Stimulated activated CD4-positive, alpha-beta T cell treated with anti-CD3 and anti-CD28 coated beads, Interleukin-2, amount 100 ng/mL, for 24 hours (primary cell): ENCODE results near the gene DMRTB1.

ENCODE experiments used
- DNase-seq, 2 donors: peaks; one replicate each; pipeline ENCODE4 v3.0.0-alpha.2; 2020

The DMRTB1 gene

DNA sequence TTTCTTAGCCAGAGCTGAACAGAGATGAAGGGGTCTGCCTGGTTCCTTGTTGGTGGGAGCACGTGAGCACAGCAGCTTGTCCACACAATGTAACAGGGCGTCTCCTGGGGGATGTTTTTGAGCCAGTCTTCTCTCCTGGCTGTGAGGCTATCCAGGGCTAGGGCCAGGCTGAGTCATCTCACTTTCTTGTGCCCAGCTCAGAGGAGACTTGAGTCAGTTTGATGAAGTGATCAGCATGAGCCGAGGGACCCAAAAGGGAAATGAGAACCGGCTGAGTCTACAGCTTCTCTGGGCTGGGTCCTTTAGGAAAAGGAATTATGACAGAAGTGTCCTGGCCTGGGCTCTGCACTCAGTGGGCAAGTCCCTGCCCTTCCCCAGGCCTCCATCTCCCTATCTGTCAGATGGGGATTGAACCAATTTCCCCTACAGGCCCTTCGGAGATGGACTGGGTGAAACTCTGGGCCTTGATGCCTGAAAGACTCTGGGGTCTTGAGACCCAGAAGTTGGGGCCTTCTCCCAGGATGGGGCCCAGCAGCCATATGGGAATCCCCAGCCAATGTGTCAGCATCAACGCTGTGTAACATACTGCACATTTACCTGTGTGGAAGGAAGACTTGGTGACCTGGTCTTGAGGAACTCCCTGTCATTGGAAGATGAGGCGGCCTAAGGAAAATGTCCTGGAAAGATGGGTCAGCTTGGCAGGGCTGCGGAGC, 36.6 kb downstream of the DMRTB1 start:
- DNase-seq = no peak

DNA sequence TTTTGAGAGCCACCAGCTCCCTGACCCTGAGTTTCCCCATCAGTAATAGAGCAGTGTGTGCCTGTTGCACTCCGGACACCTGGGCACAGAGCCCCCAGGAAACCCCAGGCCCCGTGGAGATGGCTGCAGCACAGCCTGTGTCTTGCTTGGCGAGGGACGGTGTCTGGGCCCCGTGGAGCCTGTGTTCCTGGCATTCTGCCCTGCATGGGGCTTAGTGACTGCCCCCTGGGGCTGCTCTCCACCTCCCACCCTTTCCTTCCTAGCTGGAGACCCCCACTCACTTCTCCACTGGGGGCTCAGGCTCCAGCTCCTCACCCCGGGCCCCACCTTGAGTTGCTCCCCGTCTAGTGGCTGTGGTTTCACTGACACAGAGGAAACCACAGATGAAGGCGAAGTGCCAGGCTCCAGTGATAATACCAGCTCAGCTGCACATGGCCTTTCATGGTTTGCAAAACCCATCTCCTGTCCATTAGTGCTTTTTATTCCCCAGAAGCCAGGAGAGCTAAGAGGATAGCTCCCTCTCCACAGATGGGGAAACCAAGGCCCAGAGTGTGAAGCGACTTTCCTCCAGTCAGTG, 39.4 kb downstream of the DMRTB1 start:
- DNase-seq = no peak

DNA sequence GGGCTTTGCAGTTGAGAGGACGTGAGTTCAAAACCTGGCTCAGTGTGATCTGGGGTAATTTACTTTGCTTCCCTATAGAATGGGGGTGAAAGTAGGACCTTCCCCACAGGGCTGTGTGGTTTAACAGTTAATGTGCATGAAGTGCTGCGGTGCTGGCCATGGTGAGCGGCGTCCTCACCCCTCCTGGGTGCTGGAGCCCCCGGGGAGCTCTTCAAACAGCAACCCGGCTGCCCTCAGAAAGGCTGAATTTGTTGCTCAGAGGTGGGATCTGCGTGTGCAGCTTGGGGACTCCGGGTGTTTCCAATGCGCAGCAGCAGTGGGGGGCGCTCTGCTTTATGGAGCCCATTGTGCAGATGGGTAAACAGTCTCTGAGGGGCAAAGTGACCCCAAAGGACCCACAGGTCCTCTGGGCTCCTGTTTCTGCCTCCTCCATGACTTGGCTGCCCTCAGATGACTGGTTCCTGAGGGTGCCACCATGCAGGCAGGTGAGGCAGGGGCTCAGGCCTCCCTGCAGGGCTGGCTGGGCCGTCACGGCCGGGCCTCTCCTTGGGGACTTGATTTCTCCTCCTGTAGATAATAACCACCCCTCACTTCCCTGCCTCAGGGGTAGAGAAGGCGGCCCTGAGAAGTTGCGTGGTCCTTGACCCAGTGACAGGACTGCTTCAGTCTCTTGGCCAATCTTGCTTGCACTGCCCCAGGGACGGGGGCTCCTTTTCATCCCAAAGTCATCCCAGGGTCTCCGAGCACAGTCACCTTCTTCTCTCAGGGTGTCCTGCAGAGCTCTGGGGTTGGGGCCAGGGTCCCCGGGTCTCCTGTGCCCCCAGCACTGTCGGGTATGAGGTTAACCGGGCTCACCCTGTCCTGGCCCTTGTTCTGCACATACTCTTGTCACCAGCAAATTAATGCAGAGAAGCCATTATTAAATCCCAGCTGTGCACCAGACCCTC, 40.3 kb downstream of the DMRTB1 start:
- no peak for DNase-seq

DNA sequence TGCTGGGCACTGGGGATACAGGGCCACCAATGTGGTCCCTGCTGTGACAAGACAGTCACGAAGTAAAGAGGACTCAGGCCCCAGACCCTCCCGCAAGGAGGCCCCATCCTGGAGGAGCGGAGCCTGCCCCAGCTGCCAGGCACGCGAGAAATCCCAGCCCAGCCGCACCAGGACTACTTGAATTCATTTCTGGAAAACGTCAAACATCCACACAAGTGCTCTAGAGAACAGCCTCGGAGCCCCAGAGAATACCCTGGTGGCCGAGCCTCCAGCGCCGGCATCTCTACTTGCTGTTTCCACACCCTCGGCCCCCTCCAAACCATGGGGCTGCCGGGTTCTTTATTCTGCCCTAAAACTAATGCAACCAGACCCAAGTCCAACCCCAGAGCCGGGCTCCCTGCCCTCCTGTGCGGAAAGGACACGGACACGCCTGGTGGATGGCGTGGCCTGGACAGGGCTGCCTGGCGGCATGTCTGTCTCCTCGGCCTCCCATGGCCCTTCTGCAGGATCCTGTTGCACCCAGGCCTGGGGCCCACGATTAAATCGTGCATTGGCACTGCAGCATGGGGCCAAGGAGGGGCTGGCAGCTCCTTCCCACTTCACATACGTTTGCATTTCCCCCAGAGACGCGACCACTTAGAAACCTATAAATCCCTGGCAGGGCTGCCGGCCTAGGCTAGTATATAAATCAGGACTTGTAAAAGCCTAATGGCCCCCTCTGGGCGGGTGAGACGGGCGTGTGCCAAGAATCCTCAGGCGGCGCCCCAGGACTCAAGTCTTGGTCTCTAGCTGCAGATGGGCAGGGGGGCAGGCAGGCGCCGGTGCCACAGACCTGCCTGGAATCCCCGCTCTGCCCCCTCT, 41.2 kb downstream of the DMRTB1 start:
- DNase-seq = no peak

DNA sequence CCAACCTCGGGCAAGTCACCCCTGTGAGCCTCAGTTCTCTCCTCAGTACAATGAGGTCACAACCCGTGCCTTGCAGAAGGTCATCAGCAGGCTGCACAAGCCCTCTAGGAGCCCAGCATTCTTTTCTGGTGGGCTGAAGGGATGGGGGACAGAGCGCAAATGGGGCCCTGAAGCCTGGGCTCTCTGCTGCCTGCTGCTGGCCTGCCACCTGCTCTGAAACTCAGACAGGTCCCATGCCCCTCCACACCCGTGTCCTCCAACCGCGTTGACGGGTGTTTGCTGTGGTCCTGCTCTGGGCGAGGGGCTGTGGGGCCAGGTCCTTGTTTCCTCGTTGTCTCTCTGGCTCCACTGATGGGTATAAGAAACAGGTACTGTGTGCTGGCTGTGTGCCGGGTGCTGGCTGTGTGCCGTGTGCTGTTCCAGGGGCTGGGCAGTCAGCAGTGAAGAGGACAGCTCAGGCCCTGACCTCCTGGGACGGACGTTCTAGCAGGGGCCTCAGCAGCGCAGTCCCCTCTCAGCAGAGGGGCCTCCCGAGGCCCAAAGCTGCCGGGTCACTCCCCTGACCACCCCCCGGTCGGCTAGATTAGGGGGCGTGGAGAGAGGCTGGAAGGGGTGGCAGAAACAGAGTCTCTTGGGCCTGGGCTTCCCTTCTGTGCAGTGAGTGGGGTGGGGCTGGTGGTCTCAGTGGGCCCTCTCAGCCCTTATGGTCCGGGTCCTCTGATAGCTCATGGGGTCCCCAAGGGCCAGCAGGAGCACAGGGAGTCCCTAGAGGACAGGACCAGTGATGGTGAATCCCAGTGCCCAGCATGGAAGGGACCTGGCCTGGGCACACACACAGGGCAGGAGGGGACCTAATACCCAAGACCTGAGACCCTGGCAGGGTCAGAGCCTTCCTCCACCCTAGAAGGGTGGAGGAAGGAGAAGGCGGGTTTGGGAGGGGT, 42.1 kb downstream of the DMRTB1 start:
- DNase-seq = no peak

DNA sequence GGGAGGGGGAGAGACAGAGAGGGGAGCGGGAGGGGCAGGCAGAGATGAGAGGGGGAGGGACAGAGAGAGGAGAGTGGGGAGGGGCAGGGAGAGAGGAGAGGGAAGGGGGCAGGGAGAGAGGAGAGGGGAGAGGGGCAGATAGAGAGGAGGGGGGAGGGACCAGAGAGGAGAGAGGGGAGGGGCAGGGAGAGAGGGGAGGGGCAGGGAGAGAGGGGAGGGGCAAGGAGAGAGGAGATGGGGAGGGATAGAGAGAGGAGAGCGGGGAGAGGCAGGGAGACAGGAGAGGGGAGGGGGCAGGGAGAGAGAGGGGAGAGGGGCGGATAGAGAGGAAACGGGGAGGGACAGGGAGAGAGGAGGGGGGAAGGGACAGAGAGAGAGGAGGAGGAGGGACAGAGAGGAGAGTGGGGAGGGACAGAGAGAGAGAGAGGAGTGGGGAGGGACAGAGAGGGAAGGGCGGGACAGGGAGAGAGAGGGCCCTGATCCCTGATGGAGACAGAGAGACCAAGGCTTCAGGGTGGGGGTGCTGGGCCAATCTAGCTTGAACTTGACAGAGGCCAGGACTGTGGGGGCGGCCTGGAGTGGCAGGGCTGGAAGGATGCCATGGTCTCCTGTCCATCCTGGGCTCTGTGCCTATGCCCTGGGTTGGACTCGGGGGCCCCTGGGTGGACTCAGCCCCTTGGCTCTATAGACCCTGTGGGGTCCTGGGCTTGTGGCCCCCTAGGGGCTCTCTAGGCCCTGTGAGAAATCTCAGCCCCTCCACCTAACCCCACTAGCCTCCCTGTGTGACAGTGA, 43.6 kb downstream of the DMRTB1 start:
- no peak for DNase-seq

DNA sequence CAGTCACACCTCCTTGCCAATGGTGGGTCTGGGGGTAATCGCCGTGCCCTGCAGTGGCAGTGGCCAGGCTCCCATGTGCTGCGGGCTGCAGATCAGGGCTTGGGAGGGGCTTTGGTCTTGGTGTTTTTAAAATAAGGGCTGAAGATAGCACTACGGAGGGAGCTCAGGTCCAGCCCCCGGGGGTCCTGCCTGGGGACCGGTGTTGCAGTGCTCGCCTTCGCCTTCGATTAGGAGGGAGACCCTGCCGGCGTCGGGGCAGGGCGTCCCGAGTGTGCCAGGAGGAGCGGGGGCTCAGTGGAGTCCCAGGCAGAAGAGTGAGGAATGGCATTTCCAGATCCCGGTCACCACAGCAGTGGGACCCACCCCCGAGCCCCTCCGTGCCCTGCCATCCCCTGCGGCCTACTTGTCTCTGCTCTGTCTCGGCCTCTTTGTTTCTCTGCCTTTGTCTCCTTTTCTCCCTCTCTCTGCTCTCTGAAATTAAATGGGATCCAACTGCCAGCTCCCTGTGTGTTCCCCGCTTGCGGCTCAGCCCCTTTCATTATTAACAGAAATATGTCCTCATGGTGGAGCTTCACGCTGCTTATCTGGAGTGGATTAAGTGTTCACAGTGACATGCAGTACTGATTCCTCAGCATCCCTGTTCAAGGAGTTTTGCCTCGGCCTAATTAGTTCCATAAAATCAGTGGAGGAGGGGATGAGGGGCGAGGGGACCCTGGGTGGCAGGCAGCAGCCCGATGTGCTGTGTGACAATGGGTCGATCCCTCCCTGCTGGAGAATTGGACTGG, 44.4 kb downstream of the DMRTB1 start:
- DNase-seq = no peak

DNA sequence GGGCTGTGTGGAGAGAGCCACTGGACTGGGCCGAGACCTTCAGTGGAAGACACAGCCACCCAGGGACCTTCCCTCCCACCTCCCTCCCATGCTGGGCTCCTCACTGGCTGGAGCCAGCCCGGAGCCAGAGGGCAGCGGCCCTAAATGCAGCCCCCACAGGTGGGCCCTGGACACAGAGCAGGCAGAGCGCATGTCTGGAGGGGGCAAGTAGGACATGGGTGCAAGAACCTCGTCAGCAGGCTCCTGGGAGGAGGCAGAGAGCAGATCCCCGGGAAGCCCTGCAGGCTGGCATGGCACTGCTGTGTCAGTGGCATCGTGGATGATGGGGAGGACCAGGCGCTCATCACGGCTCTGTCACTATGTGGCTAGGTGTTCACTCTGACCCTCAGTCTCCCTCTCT, 45.7 kb downstream of the DMRTB1 start:
- no peak for DNase-seq

DNA sequence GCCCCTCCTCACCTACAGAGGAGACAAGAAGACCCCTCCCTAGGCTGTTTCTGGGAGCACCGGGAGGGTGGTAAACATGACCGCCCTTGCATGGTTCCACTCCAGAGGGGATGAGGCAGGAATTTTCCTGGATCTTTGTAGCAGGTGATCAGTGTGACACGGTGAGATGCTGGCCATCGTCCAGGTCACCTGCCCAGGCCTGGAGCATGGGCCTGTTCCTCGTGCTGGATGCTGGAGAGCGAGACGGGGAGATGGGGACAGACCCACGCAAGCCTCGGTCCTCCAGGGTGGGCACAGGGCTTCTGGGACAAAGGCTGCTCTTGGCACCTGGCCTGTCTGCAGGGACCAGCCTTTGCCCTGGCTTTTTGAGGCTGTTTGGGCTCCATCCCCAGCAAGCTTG, 46.2 kb downstream of the DMRTB1 start:
- no peak for DNase-seq

DNA sequence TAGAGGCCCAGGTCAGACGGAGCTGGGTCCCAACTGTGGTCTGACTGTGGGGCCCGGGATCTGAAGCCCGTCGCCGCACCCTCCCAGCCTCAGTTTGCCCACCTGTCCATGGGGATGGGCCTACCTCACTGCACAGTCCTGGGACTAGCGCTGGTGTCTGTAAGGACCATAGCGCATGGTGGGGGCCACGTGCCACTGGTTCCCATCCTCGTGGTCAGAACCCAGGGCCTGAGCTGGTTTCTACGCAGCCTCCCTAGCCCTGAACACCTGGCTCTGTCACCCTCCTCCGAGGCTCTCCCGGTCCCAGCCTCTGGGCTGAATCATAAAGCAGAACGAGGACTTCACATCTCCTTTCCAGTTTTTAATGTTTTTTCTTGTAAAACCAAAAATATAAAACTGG, 46.7 kb downstream of the DMRTB1 start:
- DNase-seq = no peak

DNA sequence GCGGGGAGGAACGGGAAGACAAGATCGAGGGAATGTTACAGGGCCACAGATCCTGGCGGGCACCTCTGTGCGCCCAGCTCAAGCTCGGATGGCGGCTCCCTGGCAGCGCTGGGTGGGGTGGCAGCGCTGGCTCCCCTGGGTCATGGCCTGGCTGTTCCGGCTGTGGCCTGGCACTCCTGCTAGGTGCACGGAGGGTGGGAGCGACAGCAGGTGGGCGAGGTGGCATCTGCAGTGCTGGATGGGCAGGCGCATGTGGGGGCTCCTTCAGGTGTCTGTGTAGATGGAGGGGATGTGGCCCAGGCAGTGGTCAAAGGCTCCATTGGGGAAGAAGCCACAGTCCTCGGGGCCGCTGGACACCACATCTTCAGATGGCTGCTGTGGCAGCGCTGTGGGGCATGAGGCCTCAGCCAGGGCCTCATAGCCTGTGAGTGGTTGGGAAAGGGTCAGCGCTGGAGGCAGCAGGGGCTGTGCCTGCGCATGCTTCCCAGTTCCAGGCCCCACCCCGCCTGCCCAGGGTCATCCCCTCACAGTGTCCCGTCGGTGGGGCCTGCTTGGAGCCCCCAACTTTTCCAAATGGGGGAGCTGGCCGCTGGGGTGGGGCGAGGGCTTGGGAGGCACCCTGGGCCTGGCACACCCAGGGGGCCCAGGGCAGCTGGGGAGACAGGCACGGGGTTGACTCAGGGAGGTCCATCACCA, 47.3 kb downstream of the DMRTB1 start:
- DNase-seq = no peak

DNA sequence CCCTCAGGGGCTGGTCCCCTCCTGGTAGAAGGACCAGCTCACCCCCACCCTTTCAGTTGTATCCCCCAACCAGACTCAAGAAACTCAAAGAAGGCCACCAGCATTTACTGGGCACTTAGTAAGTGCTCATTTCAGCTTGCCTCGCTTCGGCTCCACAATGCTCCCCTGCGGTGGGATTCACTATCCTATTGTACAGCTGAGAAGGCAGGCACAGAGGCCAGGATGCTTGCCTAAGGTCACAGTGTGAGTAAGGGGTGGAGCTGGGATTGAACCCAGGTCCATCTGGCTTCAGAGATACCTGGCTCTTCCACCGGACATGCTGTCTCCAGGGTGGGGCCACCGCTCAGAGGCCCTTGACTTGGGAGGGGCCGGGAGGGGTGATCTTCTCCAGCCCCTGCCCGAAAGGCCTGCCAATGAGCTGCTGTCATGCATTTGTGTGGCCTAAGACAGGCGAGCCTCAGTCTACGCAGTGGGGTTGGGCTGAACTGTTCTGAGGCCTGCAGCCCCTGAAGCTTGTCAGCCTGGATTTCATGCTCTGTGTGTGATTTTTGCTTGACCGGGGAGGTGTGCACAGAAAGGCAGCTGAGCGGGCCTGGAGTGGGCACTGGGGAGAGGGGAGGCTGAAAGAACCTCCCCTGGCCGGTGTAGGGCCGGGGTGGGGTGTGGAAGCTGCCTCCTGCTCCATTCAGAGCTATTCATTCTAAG, 48.1 kb downstream of the DMRTB1 start:
- DNase-seq = no peak

DNA sequence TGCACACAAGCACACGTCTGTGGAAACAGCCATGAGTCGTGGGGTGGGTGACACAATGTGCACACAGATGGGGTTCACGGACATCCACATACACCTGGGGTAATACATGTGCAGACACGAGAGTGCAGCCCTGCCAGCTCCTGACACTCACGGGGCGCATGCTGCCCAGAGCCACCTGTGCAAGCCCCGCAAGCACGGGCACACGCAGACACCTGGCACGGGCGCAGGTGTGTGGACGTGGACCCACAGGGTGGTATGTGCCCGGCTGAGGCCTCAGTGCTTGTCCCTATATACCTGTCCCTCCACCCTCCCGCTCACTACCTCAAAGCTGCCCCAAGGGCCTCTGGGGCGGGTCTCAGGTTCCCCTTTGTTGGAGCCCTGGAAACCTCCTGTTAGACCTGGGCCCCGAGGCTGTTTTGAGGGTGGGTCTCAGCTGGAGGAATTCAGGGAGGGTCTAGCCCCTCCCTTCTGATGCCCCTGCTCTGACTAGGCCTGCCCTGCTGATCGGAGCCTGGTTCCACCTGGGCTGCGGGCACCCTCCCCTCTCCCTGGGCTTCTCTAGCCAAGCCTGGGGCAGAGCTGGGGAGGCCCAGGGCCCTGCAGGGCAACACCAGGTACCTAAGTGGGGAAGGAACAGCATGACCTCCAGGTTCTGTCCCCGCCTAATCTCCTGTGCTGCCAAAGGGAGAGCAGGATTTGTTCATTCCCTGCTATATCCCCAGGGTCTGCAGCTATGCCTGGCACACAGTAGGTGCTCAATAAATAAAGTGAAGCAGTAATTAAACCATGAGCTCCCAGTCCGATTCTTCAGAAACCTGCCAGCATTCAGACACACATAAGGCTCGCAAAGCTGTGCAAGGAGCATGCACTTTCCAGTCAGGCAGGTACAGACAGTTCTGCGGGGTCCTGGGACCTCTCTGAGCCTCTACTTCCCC, 49.1 kb downstream of the DMRTB1 start:
- DNase-seq = no peak

DNA sequence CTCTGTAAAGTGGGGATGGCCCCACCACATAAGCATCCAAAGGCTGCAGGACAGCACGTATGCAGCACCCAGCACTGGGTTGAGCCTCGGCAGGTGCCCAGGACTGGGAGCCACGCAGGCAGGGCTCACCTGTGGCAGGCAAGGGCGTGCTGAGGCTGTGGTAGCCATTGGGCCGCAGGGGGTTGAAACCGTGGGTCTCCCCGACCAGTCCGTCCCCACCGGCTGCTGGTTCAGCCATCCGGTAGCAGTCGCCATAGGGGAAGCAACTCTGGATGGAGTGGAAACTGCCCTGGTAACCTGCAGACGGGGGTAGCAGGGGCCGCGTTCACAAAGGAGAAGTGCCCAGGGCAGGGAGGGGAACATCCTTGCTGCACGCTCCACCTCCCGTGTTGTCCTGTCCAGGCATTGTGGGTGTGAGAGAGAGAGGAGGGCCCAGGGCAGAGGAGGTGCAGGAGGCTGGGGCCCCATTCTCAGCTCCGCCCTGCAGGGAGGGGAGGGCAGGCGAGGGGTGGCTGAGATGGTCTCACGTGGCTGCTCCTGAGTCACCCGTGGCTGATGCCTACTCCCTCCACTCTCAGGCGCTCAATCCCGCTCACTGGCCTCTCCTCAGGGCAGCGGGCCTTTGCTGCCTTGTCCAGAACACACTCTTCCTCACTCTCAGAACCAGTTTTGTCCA, 49.9 kb downstream of the DMRTB1 start:
- DNase-seq = no peak

DNA sequence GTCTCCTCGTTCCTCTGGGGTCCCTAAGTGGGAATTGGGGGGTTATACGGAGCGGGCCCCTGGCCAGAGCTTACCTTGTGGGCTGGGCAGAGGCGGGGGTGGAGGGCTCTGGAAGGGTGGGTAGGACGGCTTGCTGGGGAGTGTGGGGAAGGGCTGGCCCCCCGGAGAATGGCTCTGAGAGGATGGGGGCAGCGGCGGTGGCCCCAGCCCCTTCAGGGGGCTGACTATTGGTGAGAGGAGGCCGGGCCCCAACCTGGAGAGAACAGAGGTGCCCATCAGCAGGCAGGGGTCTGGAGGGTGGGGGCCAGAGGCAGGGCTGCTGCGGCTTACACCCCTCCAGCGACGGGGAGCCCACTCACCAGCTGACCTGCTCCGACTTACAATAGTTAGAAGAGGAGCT, 50.6 kb downstream of the DMRTB1 start:
- no peak for DNase-seq

DNA sequence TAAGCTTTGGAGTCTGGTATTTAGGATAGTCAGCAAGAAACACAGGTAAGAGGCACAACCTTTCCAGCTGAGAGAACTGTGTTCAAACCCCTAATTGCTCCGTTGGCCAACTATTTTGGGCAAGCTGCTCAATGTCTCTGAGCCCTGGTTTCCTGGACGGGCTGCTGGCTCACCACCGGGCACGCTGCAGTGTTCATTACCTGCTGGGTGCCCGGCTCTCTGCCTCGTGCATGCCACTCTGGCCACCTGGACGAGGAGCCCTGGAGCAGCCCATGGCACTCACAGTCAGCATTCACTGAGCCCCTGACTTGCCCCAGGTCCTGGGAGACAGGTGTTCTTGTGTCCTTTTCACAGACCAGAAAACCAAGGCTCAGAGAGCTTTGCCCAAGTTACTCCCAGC, 51.0 kb downstream of the DMRTB1 start:
- no peak for DNase-seq
